Kasumi-1 (cell line): ENCODE measurements around the gene TLE4.
"Not testable (repeated sequence)": the region's sequence is repeated elsewhere in the genome, so short reads cannot be mapped to it uniquely, and the experiment has no call there.

Experiments
- DNase-seq, 2 experiments: peaks; one replicate each; lab custom pipeline; 2025; lab: John Stamatoyannopoulos, UW

TLE4 gene

DNA sequence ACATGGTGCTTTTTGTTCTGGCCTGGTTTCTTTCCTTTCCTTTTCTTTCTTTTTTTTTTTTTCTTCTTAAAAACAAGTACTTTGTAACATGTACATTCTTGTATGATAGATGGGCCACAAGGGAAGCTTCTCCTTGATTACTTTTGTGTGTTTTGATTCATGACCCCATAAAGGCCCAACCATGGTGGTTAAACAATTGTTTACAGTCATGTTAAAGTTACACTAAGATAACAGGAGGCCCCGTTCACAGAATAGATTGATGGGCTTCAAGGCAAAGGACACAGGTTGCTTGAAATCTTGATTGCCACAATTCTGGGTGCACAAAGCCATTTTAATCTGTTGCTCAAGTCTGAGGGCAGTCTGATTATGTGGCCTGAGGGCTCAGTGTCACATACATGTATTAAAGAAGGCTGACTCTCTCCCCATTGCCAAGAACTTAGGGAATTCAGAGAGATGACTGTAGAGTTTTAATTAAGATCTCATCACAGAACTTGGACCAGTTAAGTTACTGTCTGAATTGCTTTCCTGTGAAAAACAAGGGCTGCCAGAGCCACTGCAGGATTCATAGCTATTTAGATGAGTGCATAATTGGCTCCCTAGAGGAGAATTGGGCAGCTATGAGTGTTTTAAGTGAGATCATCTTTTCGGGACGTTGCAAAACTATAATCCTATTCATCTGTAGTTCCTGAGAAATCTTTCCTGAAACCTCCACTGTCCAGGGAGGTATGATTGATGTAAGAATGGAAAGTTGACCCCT lies 163.4 kb downstream of the TLE4 start:
- DNase-seq, result no peak

DNA sequence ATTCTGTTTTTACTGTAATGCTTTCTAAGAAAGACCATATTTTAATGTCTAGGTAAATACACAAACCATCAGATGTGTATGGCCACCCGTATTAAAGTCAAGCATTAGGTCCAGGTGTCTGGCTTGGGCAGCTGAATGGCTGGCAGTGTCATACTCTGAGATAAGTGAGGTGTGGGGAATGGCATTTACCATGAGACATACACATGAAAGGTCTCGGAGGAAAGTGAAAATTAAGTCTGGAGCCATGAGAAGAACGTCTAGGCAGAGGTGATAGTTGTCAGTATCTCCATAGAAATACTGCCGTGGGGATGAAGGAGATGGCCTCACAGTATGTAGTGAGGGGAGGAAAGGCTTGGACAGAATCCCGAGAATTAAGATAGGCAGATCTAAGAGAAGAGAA lies 164.3 kb downstream of the TLE4 start:
- no peak for DNase-seq

DNA sequence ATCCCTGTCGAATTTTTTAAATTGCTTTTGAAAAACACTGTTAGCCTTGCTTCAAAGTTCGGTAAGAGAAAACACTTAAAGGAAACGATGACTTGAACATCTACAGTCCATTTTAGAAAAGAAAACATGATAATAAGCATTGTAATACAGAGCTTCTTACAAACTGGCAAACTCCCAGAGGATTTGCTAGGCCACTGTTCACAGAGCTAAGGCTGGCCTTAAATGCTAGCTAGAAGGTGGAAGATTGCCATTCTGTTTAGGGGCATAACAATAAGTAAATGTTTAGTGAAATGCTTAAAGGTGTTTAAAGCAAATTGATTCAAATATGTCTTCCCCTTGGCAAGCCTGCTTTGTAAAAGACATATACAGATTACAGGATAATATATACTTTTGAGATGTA lies 169.6 kb downstream of the TLE4 start:
- DNase-seq, result no peak

DNA sequence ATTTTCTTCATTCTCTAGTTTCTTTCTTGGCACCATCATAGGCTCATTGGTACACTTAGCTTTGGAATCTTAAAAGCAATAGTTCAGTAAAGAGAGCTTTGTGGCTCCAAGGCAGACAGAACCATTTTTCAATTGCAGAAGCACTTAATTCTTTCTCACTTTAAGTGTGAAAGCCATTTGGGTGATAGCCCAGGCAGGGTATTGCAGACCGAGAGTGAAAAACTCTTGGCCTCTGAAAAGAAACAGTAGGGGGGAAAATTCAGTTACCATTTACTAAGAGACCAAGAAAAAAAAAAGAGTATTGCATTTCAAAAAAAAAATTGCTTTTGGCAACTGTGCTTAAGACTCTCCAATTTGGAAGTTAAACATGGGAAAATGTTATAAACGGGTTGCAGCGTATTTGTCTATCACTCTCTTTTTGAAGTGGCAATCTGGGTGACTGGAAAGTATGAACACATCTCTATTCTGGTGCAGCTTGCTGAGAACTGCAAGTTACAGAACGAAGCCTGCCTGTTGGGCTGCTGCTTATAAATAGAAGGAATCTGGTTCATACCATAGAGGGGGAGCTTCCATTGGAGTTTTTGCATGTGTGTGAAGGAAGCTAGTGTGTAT lies 170.5 kb downstream of the TLE4 start:
- DNase-seq, result no peak

- no peak for DNase-seq
Observed at GRCh38 chr9:79744521-79744920, 172.8 kb downstream of the TLE4 start.

- DNase-seq, result no peak
Observed at GRCh38 chr9:79745752-79746336, 174.1 kb downstream of the TLE4 start.

DNA sequence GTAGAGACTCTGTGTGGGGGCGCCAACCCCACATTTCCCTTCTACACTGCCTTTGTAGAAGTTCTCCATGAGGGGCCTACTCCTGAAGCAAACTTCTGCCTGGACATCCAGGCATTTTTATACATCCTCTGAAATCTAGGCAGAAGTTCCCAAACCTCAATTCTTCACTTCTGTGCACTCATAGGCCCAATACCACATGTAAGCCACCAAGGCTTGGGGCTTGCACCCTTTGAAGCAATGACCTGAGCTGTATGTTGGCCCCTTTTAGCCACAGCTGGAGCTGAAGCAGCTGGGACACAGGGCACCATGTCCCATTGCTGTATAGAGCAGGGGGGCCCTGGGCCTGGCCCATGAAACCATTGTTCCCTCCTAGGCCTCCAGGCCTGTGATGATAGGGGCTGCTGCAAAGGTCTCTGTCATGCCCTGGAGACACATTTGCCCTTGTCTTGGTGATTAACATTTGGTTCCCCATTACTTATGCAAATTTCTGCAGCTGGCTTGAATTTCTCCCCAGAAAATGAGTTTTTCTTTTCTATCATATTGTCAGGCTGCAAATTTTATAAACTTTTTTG lies 180.2 kb downstream of the TLE4 start:
- DNase-seq, result not testable (repeated sequence)

DNA sequence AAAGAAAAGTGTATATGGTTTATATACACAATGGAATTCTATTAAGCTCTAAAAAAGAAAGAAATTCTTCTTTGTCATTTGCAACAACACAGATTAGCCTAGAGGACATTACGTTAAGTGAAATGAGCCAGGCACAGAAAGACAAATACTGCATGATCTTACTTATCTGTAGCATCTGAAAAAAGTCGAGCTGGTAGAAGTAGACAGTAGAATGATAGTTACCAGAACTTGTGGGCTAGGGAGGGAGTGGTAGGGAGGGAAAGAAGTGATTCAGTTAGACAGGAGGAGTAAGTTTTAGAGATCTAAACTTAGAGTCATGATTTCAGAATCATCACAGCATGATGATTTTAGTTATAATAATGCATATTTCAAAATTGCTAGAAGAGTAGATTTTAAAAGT lies 184.6 kb downstream of the TLE4 start:
- no peak for DNase-seq

DNA sequence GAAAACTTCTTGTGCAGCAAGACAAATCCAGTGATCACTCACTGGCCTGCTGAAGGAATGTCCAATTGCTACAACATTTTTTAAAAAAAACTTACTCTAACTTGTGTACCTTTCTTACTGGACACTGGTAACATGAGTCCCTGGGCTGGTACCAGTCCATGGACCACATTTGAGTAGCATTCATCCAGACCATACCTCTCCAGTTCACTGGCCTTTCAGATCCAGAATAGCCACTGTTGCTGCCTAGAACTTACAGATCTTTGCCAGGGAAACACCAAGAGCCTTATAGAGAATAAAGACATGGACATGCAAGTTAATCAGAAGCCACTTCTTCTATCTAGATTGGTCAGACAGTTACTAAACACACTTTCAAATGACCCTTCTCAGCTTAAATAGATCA lies 185.3 kb downstream of the TLE4 start:
- no peak for DNase-seq

DNA sequence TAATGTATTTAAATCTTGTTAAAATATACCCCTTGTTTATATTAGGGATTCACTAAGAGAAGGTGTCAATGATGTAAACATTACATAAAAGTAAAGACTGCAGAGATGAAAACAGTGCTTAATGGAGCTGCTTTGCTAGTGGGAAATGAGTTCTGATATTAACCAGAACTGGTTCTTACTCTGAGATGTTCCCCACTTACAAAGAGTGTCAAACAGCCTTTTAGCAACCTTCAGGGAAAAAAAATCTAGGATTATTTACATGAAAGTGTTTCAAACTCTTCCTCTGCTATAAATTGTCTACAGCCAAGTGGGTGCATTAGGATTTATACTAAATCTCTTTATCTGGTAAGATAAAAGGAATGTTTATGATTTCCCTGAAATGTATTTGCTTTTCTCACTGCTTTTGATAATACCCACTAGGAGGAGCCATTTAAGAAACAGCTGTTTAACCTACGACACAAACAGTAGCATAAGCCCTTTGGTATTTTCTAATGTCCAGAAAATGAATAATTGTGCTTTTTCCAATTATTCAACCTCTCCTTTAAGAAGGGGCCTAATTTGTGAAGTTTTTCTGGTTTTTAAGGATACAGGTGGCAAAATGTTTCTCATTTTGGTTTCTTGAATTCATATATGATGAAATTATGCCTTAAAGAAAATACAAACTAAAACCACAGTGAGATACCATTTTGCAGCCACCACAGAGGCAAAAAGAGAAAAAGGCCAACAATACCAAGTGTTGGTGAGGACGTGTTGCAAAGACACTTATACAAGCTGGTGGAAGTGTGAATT lies 186.3 kb downstream of the TLE4 start:
- peak; percentile 16 to 44 for DNase-seq

DNA sequence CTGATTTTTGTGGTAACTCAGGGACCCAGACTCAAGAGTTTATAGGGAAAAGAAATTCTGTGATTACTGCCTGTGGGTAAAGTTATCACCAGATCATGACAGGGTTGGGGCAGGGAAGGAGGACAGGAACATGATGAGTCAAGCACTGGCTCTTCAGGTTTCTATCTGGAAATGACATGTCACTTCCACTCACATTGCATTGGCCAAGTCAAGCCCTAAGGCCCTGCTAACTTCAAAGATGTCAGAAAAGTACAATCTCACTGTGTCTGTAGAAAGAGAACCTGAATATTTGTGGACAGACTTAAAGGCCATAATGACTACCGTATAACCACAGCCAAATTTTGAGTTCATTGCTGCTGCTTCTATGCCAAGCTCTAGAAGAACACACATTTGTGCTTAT lies 187.7 kb downstream of the TLE4 start:
- no peak for DNase-seq

DNA sequence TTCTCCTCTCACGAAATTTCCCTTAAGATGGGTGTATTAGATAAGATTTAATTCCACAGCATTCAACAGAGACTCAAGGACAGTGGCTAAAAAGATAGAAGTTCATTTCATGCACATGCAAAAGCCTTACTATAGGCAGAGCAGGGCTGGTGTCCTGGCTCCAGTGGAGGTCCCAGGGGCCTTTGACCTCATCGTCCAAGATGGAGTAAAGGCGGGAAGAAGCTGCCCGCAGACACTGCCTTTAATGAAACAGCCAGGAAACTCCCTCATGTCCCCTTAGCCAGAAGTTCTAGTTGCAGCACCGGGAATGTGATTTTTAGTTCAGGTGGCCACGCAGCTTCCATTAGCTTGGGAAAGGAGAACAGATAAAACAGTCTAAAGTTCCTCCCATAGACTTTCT lies 190.3 kb downstream of the TLE4 start:
- DNase-seq, result no peak

GRCh38 chr9:79763671-79764285 lies 192.0 kb downstream of the TLE4 start:
- no peak for DNase-seq

- no peak for DNase-seq
Observed at GRCh38 chr9:79764374-79764773, 192.6 kb downstream of the TLE4 start.

DNA sequence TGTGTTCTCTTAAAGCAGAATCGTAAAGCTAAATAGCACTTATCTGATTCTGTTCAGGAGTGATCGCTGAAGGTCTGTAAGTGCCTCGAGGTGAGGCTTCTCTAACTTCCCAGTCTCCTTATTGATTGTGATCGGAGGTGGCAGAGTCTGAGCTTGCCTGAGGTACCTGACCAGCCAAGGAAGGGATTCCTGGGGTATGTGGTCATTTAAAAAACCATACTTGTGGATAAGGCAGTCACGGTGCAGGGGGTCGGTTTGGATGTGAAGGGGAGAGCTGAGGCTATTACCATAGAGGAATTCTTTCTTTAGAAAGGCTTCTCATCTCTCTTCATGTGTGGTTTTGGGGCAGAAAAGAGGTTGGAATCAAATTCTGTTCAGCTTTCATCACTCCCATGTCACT lies 193.7 kb downstream of the TLE4 start:
- DNase-seq, result no peak

DNA sequence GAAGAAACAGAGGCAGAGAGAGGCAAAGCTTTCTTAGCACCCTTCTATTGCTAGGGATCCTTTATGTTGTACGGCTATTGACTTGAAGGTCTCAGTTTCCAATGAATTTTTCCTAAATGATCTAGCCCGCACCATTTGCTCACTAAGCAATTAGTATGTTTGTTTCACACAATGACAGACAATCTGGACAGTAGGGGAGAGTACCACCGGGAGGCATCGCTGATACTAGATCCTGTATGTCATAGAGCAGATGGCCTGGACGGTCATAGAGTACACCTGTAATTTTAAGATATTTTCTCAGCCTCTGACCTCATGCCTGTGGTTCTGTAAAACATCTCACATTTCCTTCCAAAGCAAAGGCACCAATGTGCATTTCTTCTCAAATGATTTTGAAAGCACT lies 194.3 kb downstream of the TLE4 start:
- no peak for DNase-seq

DNA sequence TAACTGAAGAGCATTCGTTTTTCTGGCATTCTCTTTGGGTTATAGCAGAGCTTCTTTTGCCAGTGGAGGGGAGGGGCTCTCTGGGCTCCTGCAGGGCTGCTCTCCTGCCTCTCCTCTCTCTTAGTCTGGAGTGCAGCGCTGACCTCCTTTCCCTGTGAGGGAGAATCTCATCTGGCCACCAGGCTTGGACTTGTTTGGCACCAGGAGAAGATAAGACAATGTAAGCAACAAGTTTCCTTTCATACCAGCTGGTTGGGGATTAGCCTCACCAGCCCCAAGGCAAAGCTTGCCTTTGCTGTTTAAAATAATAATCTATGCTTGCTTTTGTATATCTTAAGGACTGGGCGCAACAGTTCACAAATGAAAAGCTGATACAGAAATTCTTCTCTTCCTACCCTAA lies 196.4 kb downstream of the TLE4 start:
- DNase-seq, result no peak

DNA sequence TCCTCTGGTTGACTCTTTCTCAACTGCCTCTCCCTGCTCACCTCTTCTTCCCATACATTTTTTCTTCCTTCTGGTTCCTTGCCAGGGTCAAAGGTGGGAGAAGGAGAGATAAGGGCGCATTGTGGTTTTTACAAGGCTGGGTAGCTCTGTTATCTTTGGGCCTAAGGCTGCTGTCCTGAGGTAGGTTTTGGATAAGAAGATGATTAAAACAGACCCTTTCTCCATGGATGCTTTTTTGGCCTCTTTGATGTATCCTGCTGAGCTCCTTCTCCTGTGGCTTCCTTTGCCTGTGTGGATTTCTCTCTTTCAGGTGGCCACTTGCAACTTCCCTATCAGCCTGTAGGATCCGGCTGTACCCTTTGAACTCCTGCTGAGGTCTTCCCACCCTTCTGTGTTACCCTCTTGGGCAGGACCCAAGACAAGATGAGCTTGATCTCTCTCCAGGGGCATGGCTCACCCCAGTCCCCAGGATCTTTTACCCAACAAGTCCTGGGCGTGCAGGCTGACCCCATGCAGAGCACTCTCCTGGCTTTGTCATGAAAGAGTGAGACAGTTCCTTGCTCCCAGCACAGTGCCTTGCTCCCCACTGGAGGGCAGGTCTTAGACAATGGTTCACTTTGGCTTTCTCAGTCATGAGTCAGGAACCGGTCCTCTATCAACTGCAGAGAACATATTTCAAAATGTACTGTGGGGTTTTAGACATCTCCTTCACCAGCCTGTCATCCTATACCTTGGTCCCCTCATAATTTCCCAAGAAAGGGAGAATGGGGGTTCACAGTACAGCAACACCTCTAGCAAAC lies 197.9 kb downstream of the TLE4 start:
- DNase-seq, result no peak

DNA sequence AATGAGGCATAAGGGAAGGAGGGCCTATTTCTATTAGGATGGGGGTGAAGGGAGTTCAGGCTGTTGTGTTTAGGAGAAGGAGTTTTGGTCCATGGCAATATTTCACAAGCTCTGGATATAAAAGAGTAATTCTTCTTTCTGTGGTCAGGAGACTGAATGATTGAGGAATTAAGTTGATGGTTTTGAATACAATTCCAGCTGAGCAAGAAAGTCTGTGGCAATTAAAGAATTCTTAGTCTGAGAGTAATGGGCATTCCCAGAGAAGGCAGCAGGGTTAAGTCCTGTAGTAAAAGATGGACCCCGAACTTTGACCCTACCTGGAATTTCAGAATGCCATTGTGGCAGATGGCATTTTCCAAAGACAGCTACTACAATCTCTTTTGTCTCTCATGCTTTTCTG lies 202.6 kb downstream of the TLE4 start:
- DNase-seq, result no peak
